IMR-90 (cell line): ENCODE results near the gene MRPS7. TPM values are rescaled to one million over a fixed set of nuclear protein-coding genes. Genes with fewer than 3 reads are reported as not detected.

ENCODE experiments used
- ATAC-seq: fragments of 200-7000 bp; cut with Tn5 transposase; 2 replicates; pipeline ENCODE4 v1.9.1; 2020; ENCODE audit warnings: low read depth, mild to moderate bottlenecking, moderate library complexity
- BruUV-seq: library from RNA; stranded (reverse); fragments of 400-500 nt; replicated peaks from 2 replicates; lab custom pipeline; 2021; lab: Mats Ljungman, UMichigan
- CTCF ChIA-PET: fragments of 300-600 bp; formaldehyde crosslinking; extraction: SDS; loops from one replicate; lab custom pipeline; 2021; ENCODE audit warnings: antibody characterized with exemption; lab: Yijun Ruan, JAX
- POLR2A ChIA-PET: fragments of 300-600 bp; sonication (Branson Sonifier 250); formaldehyde crosslinking; loops from one replicate; lab custom pipeline; 2022; ENCODE audit warnings: antibody characterized with exemption; ENCODE audit not compliant: unreplicated experiment; lab: Charles Lee
- DNase-seq: peaks from one replicate; pipeline ENCODE4 v3.0.0; 2013
- H2AFZ ChIP-seq: replicated peaks from 2 replicates; pipeline ENCODE3; 2013; ENCODE audit warnings: low read length, mild to moderate bottlenecking; ENCODE audit not compliant: poor library complexity
- H2AK5ac ChIP-seq: 2 replicates; pipeline ENCODE4 v1.6.1; 2013; ENCODE audit warnings: low read depth, low read length, inconsistent platforms
- H2AK9ac ChIP-seq: replicated peaks from 2 replicates; pipeline ENCODE3; 2013; ENCODE audit warnings: mild to moderate bottlenecking, low read depth, low read length, moderate library complexity; ENCODE audit not compliant: poor library complexity
- H2BK120ac ChIP-seq: 2 replicates; pipeline ENCODE4 v1.6.1; 2013; ENCODE audit warnings: low read depth, low read length, inconsistent platforms
- H2BK15ac ChIP-seq: 3 replicates; pipeline ENCODE4 v1.6.1; 2013; ENCODE audit warnings: low read depth, low read length, inconsistent platforms
- H2BK20ac ChIP-seq: 2 replicates; pipeline ENCODE4 v1.6.1; 2013; ENCODE audit warnings: low read depth, mild to moderate bottlenecking, inconsistent platforms, low read length, moderate library complexity
- H2BK5ac ChIP-seq: 2 replicates; pipeline ENCODE4 v1.6.1; 2013; ENCODE audit warnings: mild to moderate bottlenecking, low read depth, low read length, inconsistent platforms; ENCODE audit not compliant: poor library complexity, severe bottlenecking
- H3K14ac ChIP-seq: replicated peaks from 2 replicates; pipeline ENCODE4 v1.6.1; 2013; ENCODE audit warnings: low read depth, low read length, inconsistent platforms
- H3K18ac ChIP-seq: 2 replicates; pipeline ENCODE4 v1.6.1; 2013; ENCODE audit warnings: low read depth, low read length, control low read depth
- H3K23ac ChIP-seq: 2 replicates; pipeline ENCODE4 v1.6.1; 2013; ENCODE audit warnings: low read depth, low read length, inconsistent platforms
- H3K27ac ChIP-seq: 2 replicates; pipeline ENCODE4 v1.5.1; 2013; ENCODE audit warnings: mild to moderate bottlenecking, control low read depth, low read length; ENCODE audit not compliant: insufficient read depth
- H3K27me3 ChIP-seq: 2 replicates; pipeline ENCODE4 v1.6.1; 2013; ENCODE audit warnings: low read length; ENCODE audit not compliant: control insufficient read depth, insufficient read depth
- H3K36me3 ChIP-seq: 2 replicates; pipeline ENCODE4 v1.6.1; 2013; ENCODE audit warnings: low read length, mixed read lengths; ENCODE audit not compliant: control insufficient read depth, insufficient read depth
- H3K4ac ChIP-seq: 2 replicates; pipeline ENCODE4 v1.6.1; 2013; ENCODE audit warnings: low read depth, low read length, inconsistent platforms
- H3K4me1 ChIP-seq: 2 replicates; pipeline ENCODE4 v1.6.1; 2013; ENCODE audit warnings: low read length, mixed read lengths; ENCODE audit not compliant: control insufficient read depth, insufficient read depth
- H3K4me2 ChIP-seq: 2 replicates; pipeline ENCODE4 v1.6.1; 2013; ENCODE audit warnings: low read depth, mild to moderate bottlenecking, control low read depth, low read length, moderate library complexity
- H3K4me3 ChIP-seq: 2 replicates; pipeline ENCODE4 v1.5.1; 2013; ENCODE audit warnings: low read depth, mild to moderate bottlenecking, control low read depth, low read length, moderate library complexity; ENCODE audit not compliant: insufficient read depth
- H3K56ac ChIP-seq: 2 replicates; pipeline ENCODE4 v1.6.1; 2013; ENCODE audit warnings: low read length, inconsistent platforms; ENCODE audit not compliant: insufficient read depth; ENCODE audit errors: extremely low read depth
- H3K79me1 ChIP-seq, 2 experiments: 2 replicates each; pipeline ENCODE4 v1.6.1; 2013; ENCODE audit warnings: low read length in 2 of 2, inconsistent platforms in 1 of 2, low read depth in 1 of 2
- H3K9ac ChIP-seq: 2 replicates; pipeline ENCODE4 v1.6.1; 2013; ENCODE audit warnings: low read depth, low read length, control low read depth
- H3K9me1 ChIP-seq: 2 replicates; pipeline ENCODE4 v1.6.1; 2013; ENCODE audit warnings: low read length, inconsistent platforms; ENCODE audit not compliant: insufficient read depth
- H3K9me3 ChIP-seq: 2 replicates; pipeline ENCODE4 v1.6.1; 2013; ENCODE audit warnings: low read length; ENCODE audit not compliant: control insufficient read depth, insufficient read depth
- H4K20me1 ChIP-seq: 2 replicates; pipeline ENCODE4 v1.6.1; 2013; ENCODE audit warnings: low read length, inconsistent platforms; ENCODE audit not compliant: insufficient read depth
- H4K5ac ChIP-seq: 2 replicates; pipeline ENCODE4 v1.6.1; 2013; ENCODE audit warnings: mild to moderate bottlenecking, low read depth, low read length, control low read depth
- H4K8ac ChIP-seq, 2 experiments: 2 replicates each; pipeline ENCODE4 v1.6.1; 2013; ENCODE audit warnings: low read depth in 2 of 2, low read length in 2 of 2, control low read depth in 1 of 2, inconsistent platforms in 1 of 2
- H4K91ac ChIP-seq: 2 replicates; pipeline ENCODE4 v1.6.1; 2013; ENCODE audit warnings: low read depth, low read length, inconsistent platforms; ENCODE audit not compliant: insufficient read depth
- BHLHE40 ChIP-seq: fragments of 150-350 bp; IDR thresholded peaks from 2 replicates; pipeline ENCODE4 v1.6.1; 2016; ENCODE audit warnings: mild to moderate bottlenecking, low read depth, low read length
- CEBPB ChIP-seq: IDR thresholded peaks from 2 replicates; pipeline ENCODE4 v1.6.1; 2012; ENCODE audit warnings: low read depth, low read length, improper control_type of control experiment
- CTCF ChIP-seq: conservative IDR thresholded peaks from 2 replicates; pipeline ENCODE4 v1.5.1; 2012; ENCODE audit warnings: mild to moderate bottlenecking, low read depth, low read length, improper control_type of control experiment
- MAFK ChIP-seq: IDR thresholded peaks from 2 replicates; pipeline ENCODE4 v1.6.1; 2012; ENCODE audit warnings: low read depth, low read length, improper control_type of control experiment
- MAZ ChIP-seq: IDR thresholded peaks from 2 replicates; pipeline ENCODE4 v1.6.1; 2012; ENCODE audit warnings: low read depth, mild to moderate bottlenecking, low read length, improper control_type of control experiment, moderate library complexity, borderline replicate concordance
- MXI1 ChIP-seq: IDR thresholded peaks from 2 replicates; pipeline ENCODE4 v1.6.1; 2012; ENCODE audit warnings: low read depth, mild to moderate bottlenecking, low read length, moderate library complexity, borderline replicate concordance
- NFE2L2 ChIP-seq: fragments of 150-350 bp; IDR thresholded peaks from 2 replicates; pipeline ENCODE4 v1.6.1; 2016; ENCODE audit warnings: low read depth, mild to moderate bottlenecking, low read length
- POLR2A ChIP-seq: IDR thresholded peaks from 2 replicates; pipeline ENCODE4 v1.6.1; 2012; ENCODE audit warnings: mild to moderate bottlenecking, low read depth, low read length
- RAD21 ChIP-seq: IDR thresholded peaks from 2 replicates; pipeline ENCODE4 v1.6.1; 2012; ENCODE audit warnings: low read length, improper control_type of control experiment
- RFX5 ChIP-seq: IDR thresholded peaks from 2 replicates; pipeline ENCODE4 v1.8.0; 2012; ENCODE audit warnings: low read depth, mild to moderate bottlenecking, low read length, moderate library complexity
- WGBS, 2 experiments: methylation state at CpG; one replicate each; pipeline versions ENCODE4 v1.1.5 to v1.1.7; 2013; ENCODE audit warnings: missing lambda C conversion rate in 2 of 2; ENCODE audit not compliant: insufficient read length in 1 of 2; ENCODE audit errors: extremely low coverage in 2 of 2; 5-methylcytosine and 5-hydroxymethylcytosine counted together
- dilution Hi-C: fragments of 300-500 bp; cut with HindIII; formaldehyde crosslinking; loops from one replicate; pipeline ENCODE4 v1.14.3; 2018; ENCODE audit warnings: low sequenced_read_pairs; ENCODE audit not compliant: unreplicated experiment
- in situ Hi-C: fragments of 300-500 bp; cut with MboI; formaldehyde crosslinking; loops from 3 replicates; pipeline ENCODE4 v1.14.3; 2019; ENCODE audit warnings: low sequenced_read_pairs, inconsistent platforms, mixed read lengths
- intact Hi-C: fragments of 100-400 bp; cut with micrococcal nuclease; formaldehyde crosslinking; loops from 2 replicates; pipeline ENCODE4 v1.10.0; 2022
- polyA plus RNA-seq, 3 experiments: library from polyadenylated mRNA; depleted of rRNA; stranded (reverse); fragments of >200 nt; gene quantifications; 2 replicates each; pipeline ENCODE4 v1.2.3, GENCODE V29; 2012; ENCODE audit warnings: low replicate concordance in 1 of 3
- total RNA-seq: library from RNA; depleted of rRNA; stranded (reverse); fragments of >200 nt; gene quantifications from 2 replicates; pipeline ENCODE4 v1.2.3, GENCODE V29; 2012
- TF ChIP-seq, protein P1 (sequence below): fragments of 150-350 bp; IDR thresholded peaks from 2 replicates; pipeline ENCODE4 v1.6.1; 2017; ENCODE audit warnings: mild to moderate bottlenecking, antibody characterized with exemption, low read length, low read depth
- TF ChIP-seq, protein P2 (sequence below): fragments of 150-350 bp; IDR thresholded peaks from 2 replicates; pipeline ENCODE4 v1.6.1; 2016; ENCODE audit warnings: low read depth, mild to moderate bottlenecking, low read length, moderate library complexity, borderline replicate concordance

Gene MRPS7
- total and polyA plus RNA-seq, 2 of the 4 experiments (the other 2 are of a cell fraction), result 55.9 to 60.5 TPM

DNA sequence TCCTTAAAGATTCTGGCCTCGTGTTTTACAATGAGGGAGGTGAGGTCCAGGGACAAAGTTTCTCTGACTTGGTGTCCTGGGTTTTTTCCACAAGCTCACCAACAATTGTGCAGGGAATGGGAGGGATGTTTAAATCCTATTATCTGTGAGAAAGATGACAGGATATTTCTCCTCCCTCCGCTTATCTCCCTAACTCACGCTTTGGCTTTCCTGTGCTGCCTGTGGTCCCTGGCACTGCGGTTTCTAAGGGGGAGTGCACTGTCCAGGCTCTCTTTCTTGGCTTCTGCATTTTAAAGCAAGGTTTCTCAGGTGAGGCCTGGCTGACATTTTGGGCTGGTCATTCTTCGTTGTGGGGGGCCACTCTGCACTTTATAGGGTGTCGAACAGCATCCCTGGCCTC, 16.7 kb upstream of the MRPS7 start:
- no TSS peak for BruUV-seq
- ChIA-PET CTCF (no interaction called here), POLR2A (no interaction called here)
- no peak overlapping the region for H2AK9ac ChIP-seq
- H3K4me3 ChIP-seq, result no peak overlapping the region
- no peak overlapping the region for H2AFZ ChIP-seq
- H2AK5ac ChIP-seq, result no peak overlapping the region
- H2BK20ac ChIP-seq, result no peak overlapping the region
- in situ Hi-C loops (no loop called here), dilution Hi-C loops (no loop called here), intact Hi-C loops (no loop called here)
- no peaks in the 10 kb centered on the region for H3K27me3 ChIP-seq
- H3K36me3 ChIP-seq, result peaks cover 64% of the 10 kb centered on the region
- ATAC-seq (no peak), DNase-seq (no peak)
- no peak overlapping the region for H3K9ac ChIP-seq
- H4K8ac ChIP-seq, result no peak overlapping the region
- H3K23ac ChIP-seq, result no peak overlapping the region
- H3K9me1 ChIP-seq, result no peaks in the 10 kb centered on the region
- no peak overlapping the region for H3K18ac ChIP-seq
- no peak overlapping the region for H3K27ac ChIP-seq
- H4K91ac ChIP-seq, result no peak overlapping the region
- H3K4me2 ChIP-seq, result no peak overlapping the region
- peaks cover 16% of the 10 kb centered on the region for H4K20me1 ChIP-seq
- H3K9me3 ChIP-seq, result no peaks in the 10 kb centered on the region
- H4K5ac ChIP-seq, result no peak overlapping the region
- H2BK15ac ChIP-seq, result no peak overlapping the region
- 100% methylated on average over 1 of the region's 6 CpGs; no CpG with 5 or more reads in 1 of the 2 experiments for WGBS, 2 experiments
- H2BK5ac ChIP-seq, result no peak overlapping the region
- no peak overlapping the region for H3K56ac ChIP-seq
- no peak overlapping the region for H3K4ac ChIP-seq
- peaks cover 8 to 27% of the 10 kb centered on the region in 2 experiments; a peak in 3 of 4 replicates for H3K79me1 ChIP-seq
- H3K4me1 ChIP-seq, result peaks cover under 1% of the 10 kb centered on the region; the same call in 1 of the 2 replicates
- H3K14ac ChIP-seq, result no peak overlapping the region
- TF ChIP-seq POLR2A, result no peak
- TF ChIP-seq, protein P1, sequence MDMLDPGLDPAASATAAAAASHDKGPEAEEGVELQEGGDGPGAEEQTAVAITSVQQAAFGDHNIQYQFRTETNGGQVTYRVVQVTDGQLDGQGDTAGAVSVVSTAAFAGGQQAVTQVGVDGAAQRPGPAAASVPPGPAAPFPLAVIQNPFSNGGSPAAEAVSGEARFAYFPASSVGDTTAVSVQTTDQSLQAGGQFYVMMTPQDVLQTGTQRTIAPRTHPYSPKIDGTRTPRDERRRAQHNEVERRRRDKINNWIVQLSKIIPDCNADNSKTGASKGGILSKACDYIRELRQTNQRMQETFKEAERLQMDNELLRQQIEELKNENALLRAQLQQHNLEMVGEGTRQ, result no peak
- no peak for TF ChIP-seq MAFK
- no peak for TF ChIP-seq BHLHE40
- TF ChIP-seq CTCF, result no peak
- no peak for TF ChIP-seq MXI1
- TF ChIP-seq, protein P2, sequence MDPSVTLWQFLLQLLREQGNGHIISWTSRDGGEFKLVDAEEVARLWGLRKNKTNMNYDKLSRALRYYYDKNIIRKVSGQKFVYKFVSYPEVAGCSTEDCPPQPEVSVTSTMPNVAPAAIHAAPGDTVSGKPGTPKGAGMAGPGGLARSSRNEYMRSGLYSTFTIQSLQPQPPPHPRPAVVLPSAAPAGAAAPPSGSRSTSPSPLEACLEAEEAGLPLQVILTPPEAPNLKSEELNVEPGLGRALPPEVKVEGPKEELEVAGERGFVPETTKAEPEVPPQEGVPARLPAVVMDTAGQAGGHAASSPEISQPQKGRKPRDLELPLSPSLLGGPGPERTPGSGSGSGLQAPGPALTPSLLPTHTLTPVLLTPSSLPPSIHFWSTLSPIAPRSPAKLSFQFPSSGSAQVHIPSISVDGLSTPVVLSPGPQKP, result no peak
- TF ChIP-seq RFX5, result no peak
- no peak for TF ChIP-seq MAZ
- TF ChIP-seq CEBPB, result no peak
- no peak for TF ChIP-seq RAD21
- no peak for TF ChIP-seq NFE2L2
- H2BK120ac ChIP-seq, result no peak overlapping the region
